Measurements from ENCODE around the gene FADS3. TPM values are rescaled to one million over a fixed set of nuclear protein-coding genes. Genes with fewer than 3 reads are reported as not detected.

Gene FADS3
- total and polyA plus RNA-seq, 2 of the 13 experiments (the other 11 are each of a cell fraction or from before 2014, with no cell fraction given): 13.4 to 23.2 TPM

GRCh38 chr11:61917334-61918109 is 26.2 kb upstream of the FADS3 start, which contains the start of gene RAB3IL1:
RAB3IL1 (minus strand) TSS chr11:61917566; CDS start chr11:61917367, 199 bp downstream.
- in situ Hi-C loops (cut with HindIII; ENCODE audit: extremely low pct_ligation_motif_present, low pct_unique_long_range_greater_than_20kb): no loop called here
- H3K27ac ChIP-seq (ENCODE audit: extremely low read length, insufficient read depth, low read length): no peak within 1 kb of the TSS
- TF ChIP-seq ZSCAN25 (CRISPR knock-in tag; IDR thresholded peaks at IDR 0.05) (0 out of 2 replicates have a peak, but pooled peaks have one; percentile 49), THAP9 (CRISPR knock-in tag; IDR thresholded peaks at IDR 0.05; ENCODE audit: borderline replicate concordance) (no peak), GMEB1 (CRISPR knock-in tag; IDR thresholded peaks at IDR 0.05; ENCODE audit: borderline replicate concordance) (no peak), SALL1 (CRISPR knock-in tag; IDR thresholded peaks at IDR 0.05) (0 out of 2 replicates have a peak, but pooled peaks have one; percentile 15), MBNL3 (CRISPR knock-in tag; conservative IDR thresholded peaks at IDR 0.05) (no peak), MAZ (IDR thresholded peaks at IDR 0.05; ENCODE audit: borderline replicate concordance, low read depth, low read length) (no peak), MAZ (CRISPR knock-in tag; IDR thresholded peaks at IDR 0.05; ENCODE audit: low read depth) (peak; percentile 65; the same call in 1 of the 2 replicates), TMF1 (CRISPR knock-in tag; IDR thresholded peaks at IDR 0.05; ENCODE audit: low read depth) (0 out of 2 replicates have a peak, but pooled peaks have one; percentile 22)
- TF ChIP-seq, protein P1, sequence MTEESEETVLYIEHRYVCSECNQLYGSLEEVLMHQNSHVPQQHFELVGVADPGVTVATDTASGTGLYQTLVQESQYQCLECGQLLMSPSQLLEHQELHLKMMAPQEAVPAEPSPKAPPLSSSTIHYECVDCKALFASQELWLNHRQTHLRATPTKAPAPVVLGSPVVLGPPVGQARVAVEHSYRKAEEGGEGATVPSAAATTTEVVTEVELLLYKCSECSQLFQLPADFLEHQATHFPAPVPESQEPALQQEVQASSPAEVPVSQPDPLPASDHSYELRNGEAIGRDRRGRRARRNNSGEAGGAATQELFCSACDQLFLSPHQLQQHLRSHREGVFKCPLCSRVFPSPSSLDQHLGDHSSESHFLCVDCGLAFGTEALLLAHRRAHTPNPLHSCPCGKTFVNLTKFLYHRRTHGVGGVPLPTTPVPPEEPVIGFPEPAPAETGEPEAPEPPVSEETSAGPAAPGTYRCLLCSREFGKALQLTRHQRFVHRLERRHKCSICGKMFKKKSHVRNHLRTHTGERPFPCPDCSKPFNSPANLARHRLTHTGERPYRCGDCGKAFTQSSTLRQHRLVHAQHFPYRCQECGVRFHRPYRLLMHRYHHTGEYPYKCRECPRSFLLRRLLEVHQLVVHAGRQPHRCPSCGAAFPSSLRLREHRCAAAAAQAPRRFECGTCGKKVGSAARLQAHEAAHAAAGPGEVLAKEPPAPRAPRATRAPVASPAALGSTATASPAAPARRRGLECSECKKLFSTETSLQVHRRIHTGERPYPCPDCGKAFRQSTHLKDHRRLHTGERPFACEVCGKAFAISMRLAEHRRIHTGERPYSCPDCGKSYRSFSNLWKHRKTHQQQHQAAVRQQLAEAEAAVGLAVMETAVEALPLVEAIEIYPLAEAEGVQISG (CRISPR knock-in tag; IDR thresholded peaks at IDR 0.05): 0 out of 2 replicates have a peak, but pooled peaks have one; percentile 2
- TF ChIP-seq, protein P2, sequence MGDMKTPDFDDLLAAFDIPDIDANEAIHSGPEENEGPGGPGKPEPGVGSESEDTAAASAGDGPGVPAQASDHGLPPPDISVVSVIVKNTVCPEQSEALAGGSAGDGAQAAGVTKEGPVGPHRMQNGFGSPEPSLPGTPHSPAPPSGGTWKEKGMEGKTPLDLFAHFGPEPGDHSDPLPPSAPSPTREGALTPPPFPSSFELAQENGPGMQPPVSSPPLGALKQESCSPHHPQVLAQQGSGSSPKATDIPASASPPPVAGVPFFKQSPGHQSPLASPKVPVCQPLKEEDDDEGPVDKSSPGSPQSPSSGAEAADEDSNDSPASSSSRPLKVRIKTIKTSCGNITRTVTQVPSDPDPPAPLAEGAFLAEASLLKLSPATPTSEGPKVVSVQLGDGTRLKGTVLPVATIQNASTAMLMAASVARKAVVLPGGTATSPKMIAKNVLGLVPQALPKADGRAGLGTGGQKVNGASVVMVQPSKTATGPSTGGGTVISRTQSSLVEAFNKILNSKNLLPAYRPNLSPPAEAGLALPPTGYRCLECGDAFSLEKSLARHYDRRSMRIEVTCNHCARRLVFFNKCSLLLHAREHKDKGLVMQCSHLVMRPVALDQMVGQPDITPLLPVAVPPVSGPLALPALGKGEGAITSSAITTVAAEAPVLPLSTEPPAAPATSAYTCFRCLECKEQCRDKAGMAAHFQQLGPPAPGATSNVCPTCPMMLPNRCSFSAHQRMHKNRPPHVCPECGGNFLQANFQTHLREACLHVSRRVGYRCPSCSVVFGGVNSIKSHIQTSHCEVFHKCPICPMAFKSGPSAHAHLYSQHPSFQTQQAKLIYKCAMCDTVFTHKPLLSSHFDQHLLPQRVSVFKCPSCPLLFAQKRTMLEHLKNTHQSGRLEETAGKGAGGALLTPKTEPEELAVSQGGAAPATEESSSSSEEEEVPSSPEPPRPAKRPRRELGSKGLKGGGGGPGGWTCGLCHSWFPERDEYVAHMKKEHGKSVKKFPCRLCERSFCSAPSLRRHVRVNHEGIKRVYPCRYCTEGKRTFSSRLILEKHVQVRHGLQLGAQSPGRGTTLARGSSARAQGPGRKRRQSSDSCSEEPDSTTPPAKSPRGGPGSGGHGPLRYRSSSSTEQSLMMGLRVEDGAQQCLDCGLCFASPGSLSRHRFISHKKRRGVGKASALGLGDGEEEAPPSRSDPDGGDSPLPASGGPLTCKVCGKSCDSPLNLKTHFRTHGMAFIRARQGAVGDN (CRISPR knock-in tag; IDR thresholded peaks at IDR 0.05): peak; percentile 20; the same call in 1 of the 2 replicates

More at GRCh38 chr11:61917334-61918109, 26.2 kb upstream of the FADS3 start, which contains the start of gene RAB3IL1:
- peak; percentile 50 for ATAC-seq
- ChIA-PET POLR2A (no interaction called here), CTCF (ENCODE audit: low intra/inter-chr PET ratio, low total read pairs) (no interaction called here)
- Histone ChIP-seq H3K9me3 (ENCODE audit: low read length) (no peaks in the 10 kb centered on the region), H3K4me1 (ENCODE audit: insufficient read depth, low read length) (peaks cover 42% of the 10 kb centered on the region), H4K20me1 (ENCODE audit: insufficient read depth, low read length) (no peaks in the 10 kb centered on the region), H3K27me3 (ENCODE audit: control insufficient read depth in 1 of 2, insufficient read depth in 2 of 2, low read length in 2 of 2) (peaks cover 11 to 39% of the 10 kb centered on the region in 2 experiments), H3K4me3 (replicated peaks in 1 of 3; ENCODE audit: insufficient read depth in 1 of 3, low read depth in 2 of 3, low read length in 3 of 3) (peak within 1 kb of the TSS; percentile 37 to 71 (median 38); a peak in 4 of 6 replicates), H3K36me3 (replicated peaks in 1 of 2; ENCODE audit: control insufficient read depth in 1 of 2, insufficient read depth in 2 of 2, low read length in 2 of 2) (no peaks in the 10 kb centered on the region), H2AFZ (ENCODE audit: low read length) (no peak within 1 kb of the TSS), H3K9ac (ENCODE audit: insufficient read depth, low read depth, low read length) (no peak within 1 kb of the TSS), H3K79me2 (ENCODE audit: insufficient read depth, low read length) (no peaks in the 10 kb centered on the region), H3K4me2 (ENCODE audit: low read depth, low read length) (peak within 1 kb of the TSS; percentile 77)
- no peak for DNase-seq (ENCODE audit: low spot score)
- BruUV-seq (replicated peaks): no TSS peak
- no peak for FAIRE-seq
- WGBS (ENCODE audit: low lambda C conversion rate): 10% methylated on average over 11 of the region's 74 CpGs
- intact Hi-C loops (cut with micrococcal nuclease; ENCODE audit: unreplicated experiment): no loop called here
